GM12874 (cell line): Measurements from ENCODE around the gene PDHX.

Source experiments
- TF ChIP-seq, protein P1 (sequence below): IDR thresholded peaks from 2 replicates; pipeline ENCODE4 v1.5.1; 2011; ENCODE audit warnings: low read depth, mild to moderate bottlenecking, control low read depth, low read length, moderate library complexity; ENCODE audit not compliant: insufficient read depth

The PDHX gene

DNA sequence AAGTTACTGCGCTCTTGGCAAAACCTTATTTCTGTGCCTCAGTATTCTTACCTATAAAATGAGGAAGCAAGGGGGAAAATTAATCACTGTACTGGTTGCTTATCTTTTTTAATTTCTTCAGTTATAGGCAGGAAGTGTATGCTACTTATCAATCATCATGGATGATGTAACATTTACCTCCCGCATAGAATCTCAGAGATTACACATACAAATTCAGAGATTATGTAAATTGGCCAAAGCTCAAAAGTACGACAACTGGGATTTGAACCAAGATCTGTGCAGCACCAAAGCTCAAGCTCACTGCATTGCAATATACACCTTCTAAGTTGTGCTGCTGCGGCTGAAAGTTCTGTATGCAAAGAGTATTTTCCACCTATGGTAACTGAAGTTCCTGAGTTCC lies 83.0 kb downstream of the PDHX start:
- TF ChIP-seq, protein P1, sequence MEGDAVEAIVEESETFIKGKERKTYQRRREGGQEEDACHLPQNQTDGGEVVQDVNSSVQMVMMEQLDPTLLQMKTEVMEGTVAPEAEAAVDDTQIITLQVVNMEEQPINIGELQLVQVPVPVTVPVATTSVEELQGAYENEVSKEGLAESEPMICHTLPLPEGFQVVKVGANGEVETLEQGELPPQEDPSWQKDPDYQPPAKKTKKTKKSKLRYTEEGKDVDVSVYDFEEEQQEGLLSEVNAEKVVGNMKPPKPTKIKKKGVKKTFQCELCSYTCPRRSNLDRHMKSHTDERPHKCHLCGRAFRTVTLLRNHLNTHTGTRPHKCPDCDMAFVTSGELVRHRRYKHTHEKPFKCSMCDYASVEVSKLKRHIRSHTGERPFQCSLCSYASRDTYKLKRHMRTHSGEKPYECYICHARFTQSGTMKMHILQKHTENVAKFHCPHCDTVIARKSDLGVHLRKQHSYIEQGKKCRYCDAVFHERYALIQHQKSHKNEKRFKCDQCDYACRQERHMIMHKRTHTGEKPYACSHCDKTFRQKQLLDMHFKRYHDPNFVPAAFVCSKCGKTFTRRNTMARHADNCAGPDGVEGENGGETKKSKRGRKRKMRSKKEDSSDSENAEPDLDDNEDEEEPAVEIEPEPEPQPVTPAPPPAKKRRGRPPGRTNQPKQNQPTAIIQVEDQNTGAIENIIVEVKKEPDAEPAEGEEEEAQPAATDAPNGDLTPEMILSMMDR, result no peak

DNA sequence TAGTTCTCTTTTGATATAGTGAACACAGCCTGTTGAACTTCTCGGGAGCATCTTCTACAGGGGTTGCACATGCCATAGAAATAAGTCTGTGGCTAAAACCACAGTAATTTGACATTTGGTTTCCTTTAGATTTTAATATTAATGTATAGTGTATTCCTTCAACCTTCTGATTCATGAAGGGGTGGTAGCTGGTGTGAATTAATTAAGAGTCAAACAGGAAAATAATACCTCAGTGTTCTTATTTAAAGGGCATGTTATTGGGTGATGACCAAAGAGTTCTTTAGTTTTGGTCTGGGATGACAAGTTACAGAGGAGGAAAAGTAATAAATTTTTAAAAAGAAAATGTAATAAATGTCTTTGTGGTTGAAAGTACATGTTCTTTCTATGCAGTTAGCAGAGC lies 86.8 kb downstream of the PDHX start:
- TF ChIP-seq, protein P1, result no peak

DNA sequence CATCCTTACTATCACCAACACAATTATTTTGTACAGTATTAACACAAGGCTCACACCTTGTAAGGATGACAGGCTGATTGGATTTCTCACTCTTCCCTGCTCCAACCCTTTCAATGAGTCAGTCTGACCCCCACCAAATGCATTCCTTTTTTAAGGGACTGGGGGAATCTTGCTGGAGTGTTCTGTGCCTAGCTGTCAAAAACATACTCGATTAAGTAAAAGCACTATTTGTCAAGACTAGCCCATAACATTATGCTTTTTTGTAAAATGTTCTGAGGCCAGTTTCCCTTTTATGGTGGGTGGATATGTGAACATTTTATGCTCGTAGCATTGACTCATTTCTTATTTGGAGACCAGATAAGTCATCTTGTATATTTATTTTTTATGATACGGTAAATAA lies 87.2 kb downstream of the PDHX start:
- TF ChIP-seq, protein P1, result no peak

- TF ChIP-seq, protein P1, result no peak
These were observed 88.8 kb downstream of the PDHX start for GRCh38 chr11:35005141-35005780.

DNA sequence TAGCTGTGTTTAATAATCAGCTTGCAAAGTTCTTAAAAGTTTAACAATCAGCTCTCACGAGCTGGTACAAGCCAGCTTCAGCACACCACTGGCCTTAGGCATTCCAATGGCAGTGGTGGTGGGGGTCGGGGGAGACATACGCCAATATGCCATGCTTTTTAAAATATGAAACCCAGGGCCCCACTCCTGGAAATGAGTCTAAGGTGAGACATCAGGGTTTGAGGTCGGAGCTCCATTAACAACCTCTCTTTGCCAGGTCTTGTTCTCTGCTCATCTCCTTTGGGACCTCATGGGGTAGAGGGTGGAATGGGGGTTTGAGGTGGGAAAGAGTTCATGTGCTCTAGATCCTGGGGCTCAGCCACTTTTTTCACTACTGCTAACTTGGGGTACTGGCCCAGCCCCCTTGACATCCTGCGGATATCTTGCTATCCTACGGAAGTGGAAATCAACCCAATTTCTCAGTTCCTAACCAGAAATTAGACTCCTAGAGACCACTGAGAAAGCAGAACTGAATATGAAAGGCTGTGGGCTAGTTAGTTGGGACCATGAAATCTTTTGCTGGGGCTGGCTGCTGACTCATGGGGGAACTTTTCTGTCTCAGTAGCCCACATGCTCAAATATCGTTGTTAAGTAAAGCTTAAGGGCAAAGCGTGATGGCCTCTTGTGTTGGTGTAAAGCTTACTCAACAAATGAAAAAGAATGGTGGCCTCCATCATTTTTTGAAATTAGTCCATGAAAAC lies 90.1 kb downstream of the PDHX start:
- TF ChIP-seq, protein P1, result no peak

DNA sequence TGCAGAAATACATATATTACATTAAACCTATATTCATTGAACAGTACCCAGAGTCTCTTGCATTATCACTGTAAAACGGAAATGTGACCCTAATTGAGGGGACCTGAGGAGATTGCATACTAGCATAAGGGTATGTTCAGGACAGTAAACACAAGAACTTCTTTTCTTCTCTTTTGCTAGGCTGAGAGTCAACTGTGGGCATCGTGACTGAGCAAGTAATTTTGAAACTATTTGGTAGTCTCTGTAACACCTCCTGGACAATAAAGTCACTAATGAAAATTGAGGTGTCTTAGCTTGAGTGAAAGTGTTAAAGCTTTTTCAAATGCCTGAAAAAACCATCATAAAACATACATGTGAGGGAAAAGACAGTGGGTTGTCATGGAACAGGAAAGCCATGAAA lies 90.9 kb downstream of the PDHX start:
- TF ChIP-seq, protein P1, result no peak

- TF ChIP-seq, protein P1, result no peak
These were observed 92.9 kb downstream of the PDHX start for GRCh38 chr11:35009191-35009943.
